NCI-H446 (cell line): ENCODE results near the gene SPTBN4.
"Not testable (repeated sequence)": the region's sequence is repeated elsewhere in the genome, so short reads cannot be mapped to it uniquely, and the experiment has no call there.

Experiments used
- DNase-seq, 2 experiments: peaks; one replicate each; lab custom pipeline; 2025; lab: John Stamatoyannopoulos, UW

SPTBN4 gene

GRCh38 chr19:40588926-40589569 lies 122.2 kb downstream of the SPTBN4 start:
- DNase-seq, result no peak

DNA sequence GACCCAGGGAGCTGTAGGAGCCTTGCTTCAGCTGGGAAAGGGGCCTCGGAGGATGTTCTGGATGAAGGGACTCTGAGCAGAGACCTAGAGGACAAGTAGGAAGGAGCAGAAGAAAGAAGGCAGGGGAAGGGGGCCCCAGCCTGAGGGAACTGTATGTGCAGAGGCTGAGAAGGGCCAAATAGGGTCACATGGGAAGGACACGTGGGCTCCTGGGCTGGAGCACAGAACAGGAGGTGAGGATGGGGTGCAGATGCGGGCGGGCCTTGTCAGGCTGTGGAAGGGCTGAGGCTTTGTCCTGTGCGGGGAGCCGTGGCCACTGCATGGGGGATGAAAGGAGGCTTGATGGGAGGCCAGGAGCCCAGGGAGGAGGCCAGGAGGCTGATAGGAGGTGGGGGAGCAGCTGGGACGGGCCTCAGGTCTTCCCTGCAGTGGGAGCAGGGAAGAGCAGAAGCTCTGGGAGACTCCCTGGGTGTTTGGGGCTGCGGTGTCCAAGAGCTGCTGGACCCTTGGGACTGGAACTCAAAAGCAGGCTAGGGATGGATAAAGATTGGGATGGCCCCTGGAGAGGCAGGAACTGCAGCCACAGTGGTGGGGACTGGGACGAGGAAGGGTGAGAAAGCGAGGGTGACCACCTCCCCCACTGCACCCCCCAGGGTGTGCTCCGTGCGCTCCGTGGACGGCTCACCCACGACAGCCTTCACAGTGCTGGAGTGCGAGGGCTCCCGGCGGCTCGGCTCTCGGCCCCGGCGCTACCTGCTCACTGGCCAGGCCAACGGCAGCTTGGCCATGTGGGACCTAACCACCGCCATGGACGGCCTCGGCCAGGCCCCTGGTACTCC lies 123.0 kb downstream of the SPTBN4 start:
- no peak for DNase-seq

DNA sequence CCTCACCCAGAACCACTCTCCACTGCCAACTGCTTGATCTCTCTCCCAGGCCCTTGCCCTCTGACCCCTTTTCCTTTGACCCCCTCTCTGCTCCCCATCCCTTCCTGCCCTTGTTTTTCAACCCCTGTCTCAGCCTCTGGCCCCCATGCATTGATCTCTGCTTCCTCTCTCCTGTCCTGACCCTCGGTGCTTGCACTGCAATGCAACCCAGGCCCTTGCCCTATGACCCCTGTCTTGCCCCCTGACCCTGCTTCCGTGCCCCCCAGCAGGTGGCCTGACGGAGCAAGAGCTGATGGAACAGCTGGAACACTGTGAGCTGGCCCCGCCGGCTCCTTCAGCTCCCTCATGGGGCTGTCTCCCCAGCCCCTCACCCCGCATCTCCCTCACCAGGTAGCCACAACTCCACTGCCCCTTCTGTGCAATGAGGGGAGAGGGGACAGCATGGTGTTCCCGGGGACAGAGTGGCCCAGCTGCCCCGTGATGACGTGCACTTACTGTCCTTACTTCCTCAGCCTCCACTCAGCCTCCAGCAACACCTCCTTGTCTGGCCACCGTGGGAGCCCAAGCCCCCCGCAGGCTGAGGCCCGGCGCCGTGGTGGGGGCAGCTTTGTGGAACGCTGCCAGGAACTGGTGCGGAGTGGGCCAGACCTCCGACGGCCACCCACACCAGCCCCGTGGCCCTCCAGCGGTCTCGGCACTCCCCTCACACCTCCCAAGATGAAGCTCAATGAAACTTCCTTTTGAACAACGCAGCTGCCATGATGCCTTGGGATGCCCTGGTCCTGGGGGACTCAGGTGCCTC lies 123.9 kb downstream of the SPTBN4 start:
- DNase-seq, result no peak

DNA sequence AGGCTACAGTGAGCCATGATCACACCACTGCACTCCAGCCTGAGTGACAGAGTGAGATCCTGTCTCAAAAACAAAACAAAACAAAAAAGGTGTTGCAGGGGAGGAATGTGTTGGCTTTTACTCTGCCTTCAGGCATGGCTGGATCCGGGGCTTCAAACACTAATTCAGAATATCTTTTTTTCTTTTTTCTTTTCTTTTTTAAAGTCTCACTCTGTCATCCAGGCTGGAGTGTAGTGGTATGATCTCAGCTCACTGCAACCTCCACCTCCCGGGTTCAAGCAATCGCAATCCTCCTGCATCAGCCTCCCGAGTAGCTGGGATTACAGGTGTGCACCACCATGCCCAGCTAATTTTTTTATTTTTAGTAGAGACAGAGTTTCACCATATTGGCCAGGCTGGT lies 124.9 kb downstream of the SPTBN4 start:
- not testable (repeated sequence) for DNase-seq

DNA sequence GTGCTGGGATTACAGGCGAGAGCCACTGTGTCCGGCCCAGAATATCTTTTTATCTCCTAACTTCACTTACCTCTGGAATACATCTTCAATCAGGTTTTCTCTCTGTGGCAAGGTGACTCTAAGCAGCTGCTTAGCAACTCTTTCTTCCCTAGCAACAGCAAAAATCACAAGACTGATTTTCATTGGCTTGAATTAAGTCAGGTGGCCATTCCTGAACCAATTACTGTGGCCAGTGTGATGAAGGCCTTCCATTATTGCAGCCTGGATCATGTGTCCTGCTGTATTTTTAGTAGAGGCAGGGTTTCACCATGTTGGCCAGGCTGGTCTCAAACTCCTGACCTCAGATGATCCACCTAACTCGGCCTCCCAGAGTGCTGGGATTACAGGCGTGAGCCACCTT lies 125.4 kb downstream of the SPTBN4 start:
- peak; percentile 27 to 54 for DNase-seq

GRCh38 chr19:40594255-40594654 lies 127.5 kb downstream of the SPTBN4 start:
- no peak for DNase-seq

DNA sequence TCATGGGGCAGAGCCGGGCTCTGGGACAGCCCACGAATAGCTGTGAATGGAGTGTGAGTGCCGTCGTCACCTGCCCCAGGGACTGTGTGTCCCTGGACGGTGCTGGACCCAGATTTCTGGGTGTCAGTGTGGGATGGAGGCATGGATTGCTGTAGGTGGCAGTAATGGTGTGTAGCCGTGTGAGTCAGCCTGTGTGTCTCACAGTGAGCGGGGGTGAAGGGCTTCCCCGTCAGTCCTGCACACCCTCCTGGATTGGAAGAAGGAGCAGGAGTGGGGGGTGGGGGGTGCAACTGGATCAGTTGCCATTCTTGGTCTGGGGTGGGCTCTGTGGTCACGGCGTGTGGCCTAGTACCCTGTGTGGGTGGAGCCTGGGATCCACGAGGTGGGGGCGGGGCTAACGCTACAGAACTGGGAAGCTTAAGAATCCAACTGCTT lies 127.9 kb downstream of the SPTBN4 start:
- DNase-seq, result no peak

- no peak for DNase-seq
Measured at GRCh38 chr19:40596608-40597328, 130.0 kb downstream of the SPTBN4 start.

DNA sequence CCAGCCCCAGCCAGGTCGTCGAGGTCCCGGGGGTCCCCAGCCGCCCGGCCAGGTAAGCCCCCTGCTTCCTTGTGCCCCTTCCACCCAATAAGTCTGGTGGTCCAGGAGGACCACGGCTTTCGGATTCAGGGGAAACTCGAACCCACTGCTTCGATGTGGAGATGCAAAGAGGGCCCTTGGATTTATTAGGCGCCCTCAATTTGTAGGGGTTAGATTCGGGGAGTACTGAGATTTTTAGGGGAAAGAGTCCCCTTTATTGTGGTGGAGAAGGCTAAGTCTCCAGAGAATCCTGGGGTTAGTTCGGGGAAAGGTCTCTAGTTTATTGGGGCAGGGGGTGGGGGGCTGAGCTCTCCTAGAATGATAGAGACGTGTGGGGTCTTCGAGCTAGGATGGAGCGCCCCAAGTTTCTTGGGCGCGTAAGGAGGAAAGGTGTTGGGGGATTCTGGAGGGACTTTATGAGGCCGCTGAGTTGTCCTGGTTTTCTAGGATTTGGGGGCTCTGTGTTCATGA lies 130.6 kb downstream of the SPTBN4 start:
- no peak for DNase-seq

DNA sequence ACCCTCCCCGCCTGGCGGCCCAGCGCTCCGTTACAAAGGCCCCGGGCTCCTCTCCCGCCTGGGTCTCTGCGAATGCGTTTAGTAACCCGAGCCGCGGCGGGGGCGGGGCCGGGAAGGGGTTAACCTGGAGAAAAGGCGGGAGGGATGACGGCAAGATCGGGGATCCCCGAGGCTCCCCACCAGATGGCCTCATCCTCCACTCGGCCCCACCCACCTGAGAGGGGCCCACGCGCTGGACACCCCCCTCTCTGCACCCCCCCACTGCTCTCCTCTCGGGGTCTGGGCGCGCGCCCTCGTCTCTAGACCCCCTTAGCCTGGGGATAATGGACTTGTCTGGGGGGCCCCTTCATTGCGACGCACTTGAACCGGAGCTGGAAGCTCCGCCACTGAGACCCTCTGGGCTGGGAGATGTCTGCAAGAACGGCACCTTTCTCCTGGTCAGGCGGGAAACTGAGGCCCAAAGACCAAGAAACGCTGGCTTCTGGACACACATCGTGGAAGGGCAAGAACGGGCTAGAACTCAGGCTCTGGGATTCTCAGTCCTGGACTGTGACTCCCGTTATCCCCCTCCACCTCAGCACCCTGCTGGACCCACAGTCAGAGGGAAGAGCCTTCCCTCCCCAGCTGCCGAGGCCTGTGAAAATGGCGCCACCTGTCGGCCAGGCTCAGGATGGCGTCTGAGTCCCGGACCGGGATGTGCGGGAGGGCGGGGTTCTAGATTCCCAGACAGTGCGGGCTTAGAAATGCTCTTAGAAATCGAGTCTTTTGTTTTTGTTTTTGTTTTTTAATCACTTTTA lies 131.5 kb downstream of the SPTBN4 start:
- DNase-seq, result peak; percentile 84 to 91

GRCh38 chr19:40598918-40599307 lies 132.1 kb downstream of the SPTBN4 start:
- DNase-seq, result no peak

- DNase-seq, result no peak
Measured at GRCh38 chr19:40599331-40599901, 132.6 kb downstream of the SPTBN4 start.

- no peak for DNase-seq
Measured at GRCh38 chr19:40599902-40600569, 133.2 kb downstream of the SPTBN4 start.

GRCh38 chr19:40600570-40601133 lies 133.9 kb downstream of the SPTBN4 start:
- no peak for DNase-seq

GRCh38 chr19:40601134-40601974 lies 134.6 kb downstream of the SPTBN4 start, which contains the start of gene LTBP4:
Gene LTBP4, plus strand, starts transcription at chr19:40601369. Its CDS starts 19 bp downstream, at chr19:40601388.
- peak in 1 of 2 experiments; percentile 48 for DNase-seq

DNA sequence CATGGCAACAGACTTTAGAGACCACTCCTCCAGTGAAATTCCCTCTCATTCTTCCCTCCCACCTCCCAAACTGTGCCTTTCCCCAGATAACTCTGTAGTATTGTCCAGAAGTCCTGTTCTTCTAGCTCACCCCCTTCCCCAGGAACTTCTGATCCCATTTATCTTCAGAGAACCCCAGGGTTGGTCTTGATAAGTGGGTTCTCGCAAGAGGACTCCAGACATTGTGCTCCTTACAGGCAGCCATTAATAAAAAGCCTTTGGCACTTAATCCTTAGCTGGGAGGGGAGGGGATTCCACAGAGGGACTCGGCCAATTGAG lies 136.2 kb downstream of the SPTBN4 start:
- no peak for DNase-seq

GRCh38 chr19:40603389-40604170 lies 136.8 kb downstream of the SPTBN4 start:
- DNase-seq, result peak; percentile 91 to 96

DNA sequence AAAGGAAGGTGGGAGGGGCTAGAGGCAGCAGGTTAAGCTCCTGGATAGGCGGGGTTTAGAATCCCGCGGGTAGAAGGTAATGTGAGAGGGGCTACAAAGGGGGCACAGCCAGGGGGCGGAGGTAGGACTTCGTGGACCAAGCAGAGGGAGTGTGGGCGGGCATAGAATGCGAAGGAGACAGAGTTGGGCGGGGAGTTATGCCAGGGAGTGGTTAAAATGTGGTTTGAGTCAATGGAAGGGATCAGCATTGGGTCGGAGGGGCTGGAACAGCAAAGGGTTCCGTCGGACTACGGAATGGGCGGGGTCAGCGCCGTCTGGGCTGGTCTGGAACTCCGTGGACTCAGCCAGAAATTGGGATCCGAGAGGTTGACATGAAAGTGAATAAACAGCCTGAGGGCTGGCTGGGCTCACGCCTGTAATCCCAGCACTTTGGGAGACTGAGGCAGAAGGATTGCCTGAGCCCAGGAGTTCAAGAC lies 137.4 kb downstream of the SPTBN4 start:
- DNase-seq, result no peak
